Psoas muscle (tissue), 8 donors: ENCODE data around the gene MINDY4. TPM values are rescaled to one million over a fixed set of nuclear protein-coding genes. Genes with fewer than 3 reads are reported as not detected.

Source experiments
- ATAC-seq, 4 donors: fragments of 200-7000 bp; cut with Tn5 transposase; one replicate each; pipeline ENCODE4 v1.9.1; 2020; ENCODE audit warnings: moderate library complexity in 3 of 4, mild to moderate bottlenecking in 2 of 4
- DNase-seq, 2 donors: peaks; one replicate each; pipeline ENCODE4 v3.0.0-alpha.2; 2020
- H3K27ac ChIP-seq: fragments of 200-600 bp; one replicate; pipeline ENCODE4 v1.8.0; 2022
- H3K27me3 ChIP-seq, 3 donors: fragments of 200-600 bp in 1 of 3; one replicate each; pipeline versions ENCODE4 v1.6.1 to v1.8.0; 2013 to 2022; ENCODE audit warnings: low read length in 2 of 3, mild to moderate bottlenecking in 2 of 3, moderate library complexity in 1 of 3; ENCODE audit not compliant: insufficient read depth in 3 of 3
- H3K36me3 ChIP-seq, 2 donors: fragments of 200-600 bp in 1 of 2; one replicate each; pipeline versions ENCODE4 v1.6.1 to v1.8.0; 2013 to 2022; ENCODE audit warnings: low read depth in 1 of 2, mild to moderate bottlenecking in 1 of 2, moderate library complexity in 1 of 2; ENCODE audit not compliant: insufficient read depth in 1 of 2
- H3K4me1 ChIP-seq: fragments of 200-600 bp; one replicate; pipeline ENCODE4 v1.8.0; 2022
- H3K4me3 ChIP-seq: fragments of 200-600 bp; one replicate; pipeline ENCODE4 v1.8.0; 2022; ENCODE audit warnings: mild to moderate bottlenecking
- H3K9me3 ChIP-seq: fragments of 200-600 bp; one replicate; pipeline ENCODE4 v1.8.0; 2022
- CTCF ChIP-seq: fragments of 200-600 bp; IDR thresholded peaks from one replicate; pipeline ENCODE4 v1.8.0; 2022; ENCODE audit warnings: antibody characterized with exemption
- WGBS, 3 donors: extraction: QIAGEN DNeasy Blood & Tissue Kit; methylation state at CpG; one replicate each; pipeline versions ENCODE4 v1.1.6 to v1.1.7; 2013; 5-methylcytosine and 5-hydroxymethylcytosine counted together
- intact Hi-C, 2 donors: fragments of 100-400 bp; cut with DNase I; formaldehyde crosslinking; loops; one replicate each; pipeline versions ENCODE4 v1.11.0 to v1.14.2; 2022
- polyA plus RNA-seq, 3 donors: library from polyadenylated mRNA; stranded (reverse); fragments of 200-250 nt; gene quantifications; one replicate each; pipeline ENCODE4 v1.2.3, GENCODE V29; 2013
- total RNA-seq, 4 donors: library from RNA; stranded (reverse); fragmentation: NEBNext Ultra II Directional in 2 of 4; extraction: Animal tissue kit (Norgen Biotek cat#: 25700) in 2 of 4; gene quantifications; one replicate each; pipeline versions ENCODE4 v1.2.1 to v1.2.4, GENCODE V29; 2021 to 2023
- donor health status: healthy with polysubstance abuse.
- donor health status: DM: no; HTN: no; CAD: no; lungs with moderate emphysema.
- donor health status: Bipolar disorder and iron deficiency.
- donor health status: healthy.
- donor health status: DM: yes; HTN: yes; CAD: no.
- donor health status: DM: no; HTN: no; CAD: no.
- donor health status: DM: no; HTN: no; CAD: no.
- donor health status: DM: yes; HTN: yes; CAD: no.

MINDY4 gene
- total and polyA plus RNA-seq, 7 donors: 0.86 to 3.5 (median 1.5) TPM

GRCh38 chr7:30791114-30791513, 19.9 kb downstream of the MINDY4 start:
- Histone ChIP-seq H3K4me1 (no peaks in the 10 kb centered on the region), H3K27ac (no peak overlapping the region), H3K4me3 (no peak overlapping the region), H3K27me3 (no peaks in the 10 kb centered on the region), H3K36me3 (peaks cover 0 to 17% of the 10 kb centered on the region in 2 donors), H3K9me3 (no peaks in the 10 kb centered on the region)
- no peak for ATAC-seq
- DNase-seq: no peak
- WGBS, 3 donors: 57 to 74% (median 61%) methylated on average over 10 of the region's 10 CpGs
- intact Hi-C loops: no loop called here
- TF ChIP-seq CTCF: no peak

DNA sequence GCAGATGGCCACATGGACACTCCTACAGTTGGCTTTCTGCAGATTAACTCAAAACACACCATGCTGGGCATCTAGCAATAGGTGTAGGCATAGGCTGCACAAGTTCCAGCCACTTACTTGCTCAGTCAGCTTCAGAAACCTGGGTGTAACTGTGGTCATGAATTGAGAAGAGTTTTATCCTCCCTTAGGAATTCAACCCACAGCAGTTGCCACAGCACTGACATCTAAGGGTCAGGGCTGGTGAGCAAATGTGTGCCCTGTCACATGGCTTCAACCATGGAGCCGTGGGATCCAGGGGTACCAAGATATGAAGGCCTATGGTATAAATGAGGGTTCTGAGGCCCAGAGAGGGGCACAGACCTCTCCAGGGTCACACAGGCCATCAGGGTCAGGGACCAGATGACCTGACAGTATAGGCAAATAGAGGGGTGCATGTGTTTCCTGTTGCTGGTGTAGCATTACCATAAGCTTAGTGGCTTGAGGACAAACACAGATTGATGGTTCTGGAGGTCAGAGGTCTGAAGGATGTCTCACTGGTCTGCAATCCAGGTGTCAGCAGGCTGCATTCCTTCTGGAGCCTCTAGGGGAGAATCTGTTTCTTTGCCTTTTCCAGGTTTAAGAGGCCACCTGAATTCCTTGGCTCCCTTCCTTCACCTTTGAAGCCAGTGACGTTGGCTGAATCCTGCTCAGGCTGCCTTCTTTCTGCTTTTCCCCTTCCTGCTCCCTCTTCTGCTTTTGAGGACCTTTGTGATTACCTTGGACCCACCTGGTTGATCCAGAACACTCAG, 24.1 kb downstream of the MINDY4 start:
- no peak overlapping the region for H3K27ac ChIP-seq
- intact Hi-C loops: no loop called here
- peaks cover 9% of the 10 kb centered on the region for H3K4me1 ChIP-seq
- WGBS, 3 donors: 62 to 67% (median 64%) methylated on average over 2 of the region's 2 CpGs
- H3K9me3 ChIP-seq: no peaks in the 10 kb centered on the region
- peaks cover 0 to 14% of the 10 kb centered on the region in 2 donors for H3K36me3 ChIP-seq
- no peak for TF ChIP-seq CTCF
- ATAC-seq: no peak
- H3K4me3 ChIP-seq: no peak overlapping the region
- H3K27me3 ChIP-seq: no peaks in the 10 kb centered on the region
- DNase-seq: no peak

- DNase-seq (no peak), ATAC-seq (no peak)
- no peak for TF ChIP-seq CTCF
- no peak overlapping the region for H3K4me3 ChIP-seq
- no peak overlapping the region for H3K27ac ChIP-seq
- intact Hi-C loops: no loop called here
- H3K36me3 ChIP-seq: peaks cover 0 to 14% of the 10 kb centered on the region in 2 donors
- peaks cover 9% of the 10 kb centered on the region for H3K4me1 ChIP-seq
- no peaks in the 10 kb centered on the region for H3K9me3 ChIP-seq
- no peaks in the 10 kb centered on the region for H3K27me3 ChIP-seq
- 69 to 72% (median 70%) methylated on average over 1 of the region's 1 CpG for WGBS, 3 donors
Measured at GRCh38 chr7:30796105-30796869, 25.1 kb downstream of the MINDY4 start.

GRCh38 chr7:30797176-30798040, 26.2 kb downstream of the MINDY4 start:
- peaks cover 9% of the 10 kb centered on the region for H3K4me1 ChIP-seq

More at GRCh38 chr7:30797176-30798040, 26.2 kb downstream of the MINDY4 start:
- Histone ChIP-seq H3K4me3 (no peak overlapping the region), H3K27me3 (no peaks in the 10 kb centered on the region), H3K9me3 (no peaks in the 10 kb centered on the region), H3K36me3 (peaks cover 0 to 3% of the 10 kb centered on the region in 2 donors), H3K27ac (no peak overlapping the region)
- ATAC-seq (no peak), DNase-seq (no peak)
- 59 to 67% (median 66%) methylated on average over 8 of the region's 8 CpGs for WGBS, 3 donors
- TF ChIP-seq CTCF: no peak
- intact Hi-C loops: no loop called here
